GM12891 (cell line): ENCODE data around the gene LCE7A.

ENCODE experiments used
- POLR2A ChIP-seq: IDR thresholded peaks from 2 replicates; pipeline ENCODE4 v1.6.1; 2011; ENCODE audit warnings: low read depth, low read length, control low read depth
- POLR2AphosphoS5 ChIP-seq: IDR thresholded peaks from 2 replicates; pipeline ENCODE4 v1.6.1; 2011; ENCODE audit warnings: low read depth, low read length, control low read depth
- TAF1 ChIP-seq: IDR thresholded peaks from 2 replicates; pipeline ENCODE4 v1.6.1; 2011; ENCODE audit warnings: low read depth, low read length, control low read depth

DNA sequence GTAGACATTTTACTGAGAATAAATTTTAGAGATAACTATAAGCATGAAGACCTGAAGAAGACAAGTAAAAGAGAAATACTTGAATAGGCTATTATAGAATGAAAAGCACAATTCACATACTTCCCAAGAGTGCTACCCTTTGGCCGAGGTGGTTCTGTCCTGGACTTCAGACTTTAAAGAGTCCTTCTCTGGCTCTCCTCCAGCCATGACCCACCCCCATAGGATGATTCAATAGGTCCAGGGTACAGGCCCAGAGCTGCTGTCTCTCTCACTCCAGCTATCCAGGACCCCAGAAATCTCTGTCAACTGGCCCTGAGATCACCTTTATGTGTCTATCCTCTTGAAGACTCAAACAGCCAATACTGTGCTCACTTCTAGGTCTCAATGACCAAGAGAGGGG is 17.0 kb downstream of the LCE7A start:
- TF ChIP-seq POLR2A (no peak), POLR2AphosphoS5 (no peak), TAF1 (no peak)
